AG04449 (cell line): ENCODE results near the gene CCDC80.
"Not testable (repeated sequence)": the region's sequence is repeated elsewhere in the genome, so short reads cannot be mapped to it uniquely, and the experiment has no call there.

Source experiments
- CTCF ChIA-PET: fragments of 350-600 bp; formaldehyde crosslinking; extraction: SDS; loops from one replicate; lab custom pipeline; 2021; ENCODE audit warnings: antibody characterized with exemption; lab: Yijun Ruan, JAX
- POLR2A ChIA-PET: fragments of 400-600, 350-600 bp; formaldehyde crosslinking; extraction: SDS; loops from one replicate; lab custom pipeline; 2020; ENCODE audit warnings: antibody characterized with exemption, inconsistent platforms; lab: Yijun Ruan, JAX
- DNase-seq: peaks from one replicate; pipeline ENCODE4 v3.0.0-alpha.2; 2010; ENCODE audit warnings: low read depth, low spot score
- H3K4me3 ChIP-seq: 2 replicates; pipeline ENCODE4 v1.5.1; 2011; ENCODE audit warnings: low read depth, mild to moderate bottlenecking, control low read depth, low read length
- CTCF ChIP-seq: IDR thresholded peaks from one replicate; pipeline ENCODE4 v1.5.1; 2011; ENCODE audit warnings: mild to moderate bottlenecking, moderate library complexity, low read length, control low read depth, inconsistent platforms; ENCODE audit not compliant: insufficient read depth; ENCODE audit errors: missing control alignments

The CCDC80 gene

GRCh38 chr3:112579232-112579631 is 61.7 kb downstream of the CCDC80 start:
- ChIA-PET POLR2A (no interaction called here), CTCF (interaction anchor here (0.9 to 4.5 kb wide), 7 partner anchors 8 to 456 kb away, joined by 3 to 27 read pairs (median 6); partner anchors contain the start of genes ATG3 and SLC35A5)
- TF ChIP-seq CTCF = no peak
- H3K4me3 ChIP-seq = no peak overlapping the region
- DNase-seq = no peak

- no peak overlapping the region for H3K4me3 ChIP-seq
- CTCF ChIA-PET = interaction anchor here (1.0 to 2.8 kb wide), 2 partner anchors 10 to 70 kb away, joined by 4 to 23 read pairs; no protein-coding TSS in a partner anchor
- DNase-seq = no peak
- no peak for TF ChIP-seq CTCF
- POLR2A ChIA-PET = no interaction called here
These were observed 68.2 kb downstream of the CCDC80 start for GRCh38 chr3:112572701-112573100.

GRCh38 chr3:112569265-112569664 is 71.7 kb downstream of the CCDC80 start:
- no peak for TF ChIP-seq CTCF
- ChIA-PET CTCF (interaction anchor here (2.9 to 3.3 kb wide), 2 partner anchors 9 to 13 kb away, joined by 14 to 17 read pairs; no protein-coding TSS in a partner anchor), POLR2A (no interaction called here)
- DNase-seq = no peak
- H3K4me3 ChIP-seq = no peak overlapping the region

DNA sequence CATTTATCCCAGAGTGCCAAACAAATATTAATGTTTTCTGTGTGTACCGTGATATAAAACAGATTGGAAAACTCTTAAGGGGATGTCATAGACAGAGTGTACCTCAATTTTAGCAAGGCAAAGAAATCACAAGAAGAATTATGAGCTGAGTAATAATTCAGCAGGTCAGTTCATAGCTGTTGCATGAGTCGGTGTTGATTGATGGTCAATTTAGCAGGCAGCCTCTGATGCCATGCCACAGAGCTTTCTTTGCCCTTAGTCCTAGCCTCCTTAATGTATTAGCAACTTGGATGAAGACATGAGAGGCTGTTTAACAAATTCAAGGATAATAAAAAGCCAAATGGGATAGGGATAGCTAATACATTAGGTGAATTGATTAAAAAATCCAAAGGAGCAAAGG is 72.3 kb downstream of the CCDC80 start:
- no peak overlapping the region for H3K4me3 ChIP-seq
- ChIA-PET CTCF (interaction anchor here (0.7 to 3.3 kb wide), 3 partner anchors 10 to 62 kb away, joined by 3 to 17 read pairs (median 14); no protein-coding TSS in a partner anchor), POLR2A (no interaction called here)
- DNase-seq = no peak
- no peak for TF ChIP-seq CTCF

DNA sequence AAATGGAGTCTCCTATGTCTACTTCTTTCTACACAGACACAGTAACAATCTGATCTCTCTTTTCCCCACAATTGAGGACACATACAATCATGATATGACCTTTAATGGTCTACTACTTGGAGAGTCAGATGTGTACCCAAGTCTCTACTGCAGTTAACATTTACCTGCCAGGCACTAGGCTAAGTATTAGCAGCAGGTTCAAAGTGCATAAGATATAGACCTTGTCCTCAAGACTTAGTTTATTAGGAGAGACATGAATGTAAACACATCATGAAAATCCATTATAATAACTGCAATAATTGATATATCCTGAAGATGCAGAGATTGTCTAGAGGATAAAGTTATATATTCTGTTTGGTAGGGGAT is 76.0 kb downstream of the CCDC80 start:
- H3K4me3 ChIP-seq = no peak overlapping the region
- ChIA-PET CTCF (no interaction called here), POLR2A (no interaction called here)
- no peak for TF ChIP-seq CTCF
- no peak for DNase-seq

DNA sequence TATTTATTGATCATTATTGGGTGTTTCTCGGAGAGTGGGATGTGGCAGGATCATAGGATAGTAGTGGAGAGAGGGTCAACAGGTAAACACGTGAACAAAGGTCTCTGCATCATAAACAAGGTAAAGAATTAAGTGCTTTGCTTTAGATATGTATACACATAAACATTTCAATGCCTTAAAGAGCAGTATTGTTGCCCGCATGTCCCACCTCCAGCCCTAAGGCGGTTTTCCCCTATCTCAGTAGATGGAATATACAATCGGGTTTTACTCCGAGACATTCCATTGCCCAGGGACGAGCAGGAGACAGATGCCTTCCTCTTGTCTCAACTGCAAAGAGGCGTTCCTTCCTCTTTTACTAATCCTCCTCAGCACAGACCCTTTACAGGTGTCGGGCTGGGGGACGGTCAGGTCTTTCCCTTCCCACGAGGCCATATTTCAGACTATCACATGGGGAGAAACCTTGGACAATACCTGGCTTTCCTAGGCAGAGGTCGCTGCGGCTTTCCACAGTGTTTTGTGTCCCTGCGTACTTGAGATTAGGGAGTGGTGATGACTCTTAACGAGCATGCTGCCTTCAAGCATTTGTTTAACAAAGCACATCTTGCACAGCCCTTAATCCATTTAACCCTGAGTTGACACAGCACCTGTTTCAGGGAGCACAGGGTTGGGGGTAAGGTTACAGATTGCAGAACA is 76.5 kb downstream of the CCDC80 start:
- H3K4me3 ChIP-seq, DNase-seq, POLR2A ChIA-PET: not testable (repeated sequence)
- CTCF ChIA-PET = interaction anchor here (1.5 kb wide), 1 partner anchor 13 kb away, joined by 3 read pairs; no protein-coding TSS in a partner anchor
